Measurements from ENCODE around the gene TUSC7. TPM values are rescaled to one million over a fixed set of nuclear protein-coding genes. Genes with fewer than 3 reads are reported as not detected.

TUSC7 gene
- total RNA-seq, 6 experiments from 2014 or later: not detected

DNA sequence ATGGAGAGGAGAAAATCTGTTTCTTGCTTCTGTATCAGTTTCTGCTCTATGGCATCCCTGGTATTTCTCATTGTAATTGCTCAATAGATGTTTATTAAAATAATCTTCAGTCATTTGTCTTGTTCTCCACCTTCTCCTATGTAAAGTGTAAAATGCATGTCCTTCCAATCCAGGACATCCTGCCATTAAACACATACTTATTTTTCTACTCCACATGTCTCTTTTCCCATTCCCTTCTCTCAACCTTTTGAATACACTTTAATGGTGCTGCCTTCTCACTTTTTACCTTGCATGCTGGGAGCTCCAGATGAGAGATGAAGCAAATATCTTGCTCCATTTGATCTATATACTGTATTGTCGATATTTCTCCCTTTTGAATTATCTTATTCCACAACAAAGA is 49.7 kb downstream of the TUSC7 start:
- H3K4me1 Mint-ChIP-seq (ENCODE audit: low read depth): no peaks in the 10 kb centered on the region
- no peak for DNase-seq
- no peaks in the 10 kb centered on the region for H3K9me3 Mint-ChIP-seq
- no peaks in the 10 kb centered on the region for H3K27me3 Mint-ChIP-seq (ENCODE audit: insufficient read depth)
- H3K27ac Mint-ChIP-seq: no peak overlapping the region
- no peak for TF ChIP-seq CTCF (IDR thresholded peaks at IDR 0.05)
- H3K4me3 Mint-ChIP-seq: no peak overlapping the region
- no peaks in the 10 kb centered on the region for H3K36me3 Mint-ChIP-seq (ENCODE audit: low read depth)
